IMR-90 (cell line): ENCODE measurements around the gene STK17B. TPM values are rescaled to one million over a fixed set of nuclear protein-coding genes. Genes with fewer than 3 reads are reported as not detected.

Experiments
- ATAC-seq: fragments of 200-7000 bp; cut with Tn5 transposase; 2 replicates; pipeline ENCODE4 v1.9.1; 2020; ENCODE audit warnings: low read depth, mild to moderate bottlenecking, moderate library complexity
- BruUV-seq: library from RNA; stranded (reverse); fragments of 400-500 nt; replicated peaks from 2 replicates; lab custom pipeline; 2021; lab: Mats Ljungman, UMichigan
- CTCF ChIA-PET: fragments of 300-600 bp; formaldehyde crosslinking; extraction: SDS; loops from one replicate; lab custom pipeline; 2021; ENCODE audit warnings: antibody characterized with exemption; lab: Yijun Ruan, JAX
- POLR2A ChIA-PET: fragments of 300-600 bp; sonication (Branson Sonifier 250); formaldehyde crosslinking; loops from one replicate; lab custom pipeline; 2022; ENCODE audit warnings: antibody characterized with exemption; ENCODE audit not compliant: unreplicated experiment; lab: Charles Lee
- DNase-seq: peaks from one replicate; pipeline ENCODE4 v3.0.0; 2013
- H2AFZ ChIP-seq: replicated peaks from 2 replicates; pipeline ENCODE3; 2013; ENCODE audit warnings: low read length, mild to moderate bottlenecking; ENCODE audit not compliant: poor library complexity
- H2AK5ac ChIP-seq: 2 replicates; pipeline ENCODE4 v1.6.1; 2013; ENCODE audit warnings: low read depth, low read length, inconsistent platforms
- H2AK9ac ChIP-seq: replicated peaks from 2 replicates; pipeline ENCODE3; 2013; ENCODE audit warnings: mild to moderate bottlenecking, low read depth, low read length, moderate library complexity; ENCODE audit not compliant: poor library complexity
- H2BK120ac ChIP-seq: 2 replicates; pipeline ENCODE4 v1.6.1; 2013; ENCODE audit warnings: low read depth, low read length, inconsistent platforms
- H2BK15ac ChIP-seq: 3 replicates; pipeline ENCODE4 v1.6.1; 2013; ENCODE audit warnings: low read depth, low read length, inconsistent platforms
- H2BK20ac ChIP-seq: 2 replicates; pipeline ENCODE4 v1.6.1; 2013; ENCODE audit warnings: low read depth, mild to moderate bottlenecking, inconsistent platforms, low read length, moderate library complexity
- H2BK5ac ChIP-seq: 2 replicates; pipeline ENCODE4 v1.6.1; 2013; ENCODE audit warnings: mild to moderate bottlenecking, low read depth, low read length, inconsistent platforms; ENCODE audit not compliant: poor library complexity, severe bottlenecking
- H3K14ac ChIP-seq: replicated peaks from 2 replicates; pipeline ENCODE4 v1.6.1; 2013; ENCODE audit warnings: low read depth, low read length, inconsistent platforms
- H3K18ac ChIP-seq: 2 replicates; pipeline ENCODE4 v1.6.1; 2013; ENCODE audit warnings: low read depth, low read length, control low read depth
- H3K23ac ChIP-seq: 2 replicates; pipeline ENCODE4 v1.6.1; 2013; ENCODE audit warnings: low read depth, low read length, inconsistent platforms
- H3K27ac ChIP-seq: 2 replicates; pipeline ENCODE4 v1.5.1; 2013; ENCODE audit warnings: mild to moderate bottlenecking, control low read depth, low read length; ENCODE audit not compliant: insufficient read depth
- H3K27me3 ChIP-seq: 2 replicates; pipeline ENCODE4 v1.6.1; 2013; ENCODE audit warnings: low read length; ENCODE audit not compliant: control insufficient read depth, insufficient read depth
- H3K36me3 ChIP-seq: 2 replicates; pipeline ENCODE4 v1.6.1; 2013; ENCODE audit warnings: low read length, mixed read lengths; ENCODE audit not compliant: control insufficient read depth, insufficient read depth
- H3K4ac ChIP-seq: 2 replicates; pipeline ENCODE4 v1.6.1; 2013; ENCODE audit warnings: low read depth, low read length, inconsistent platforms
- H3K4me1 ChIP-seq: 2 replicates; pipeline ENCODE4 v1.6.1; 2013; ENCODE audit warnings: low read length, mixed read lengths; ENCODE audit not compliant: control insufficient read depth, insufficient read depth
- H3K4me2 ChIP-seq: 2 replicates; pipeline ENCODE4 v1.6.1; 2013; ENCODE audit warnings: low read depth, mild to moderate bottlenecking, control low read depth, low read length, moderate library complexity
- H3K4me3 ChIP-seq: 2 replicates; pipeline ENCODE4 v1.5.1; 2013; ENCODE audit warnings: low read depth, mild to moderate bottlenecking, control low read depth, low read length, moderate library complexity; ENCODE audit not compliant: insufficient read depth
- H3K56ac ChIP-seq: 2 replicates; pipeline ENCODE4 v1.6.1; 2013; ENCODE audit warnings: low read length, inconsistent platforms; ENCODE audit not compliant: insufficient read depth; ENCODE audit errors: extremely low read depth
- H3K79me1 ChIP-seq, 2 experiments: 2 replicates each; pipeline ENCODE4 v1.6.1; 2013; ENCODE audit warnings: low read length in 2 of 2, inconsistent platforms in 1 of 2, low read depth in 1 of 2
- H3K9ac ChIP-seq: 2 replicates; pipeline ENCODE4 v1.6.1; 2013; ENCODE audit warnings: low read depth, low read length, control low read depth
- H3K9me1 ChIP-seq: 2 replicates; pipeline ENCODE4 v1.6.1; 2013; ENCODE audit warnings: low read length, inconsistent platforms; ENCODE audit not compliant: insufficient read depth
- H3K9me3 ChIP-seq: 2 replicates; pipeline ENCODE4 v1.6.1; 2013; ENCODE audit warnings: low read length; ENCODE audit not compliant: control insufficient read depth, insufficient read depth
- H4K20me1 ChIP-seq: 2 replicates; pipeline ENCODE4 v1.6.1; 2013; ENCODE audit warnings: low read length, inconsistent platforms; ENCODE audit not compliant: insufficient read depth
- H4K5ac ChIP-seq: 2 replicates; pipeline ENCODE4 v1.6.1; 2013; ENCODE audit warnings: mild to moderate bottlenecking, low read depth, low read length, control low read depth
- H4K8ac ChIP-seq, 2 experiments: 2 replicates each; pipeline ENCODE4 v1.6.1; 2013; ENCODE audit warnings: low read depth in 2 of 2, low read length in 2 of 2, control low read depth in 1 of 2, inconsistent platforms in 1 of 2
- H4K91ac ChIP-seq: 2 replicates; pipeline ENCODE4 v1.6.1; 2013; ENCODE audit warnings: low read depth, low read length, inconsistent platforms; ENCODE audit not compliant: insufficient read depth
- BHLHE40 ChIP-seq: fragments of 150-350 bp; IDR thresholded peaks from 2 replicates; pipeline ENCODE4 v1.6.1; 2016; ENCODE audit warnings: mild to moderate bottlenecking, low read depth, low read length
- CEBPB ChIP-seq: IDR thresholded peaks from 2 replicates; pipeline ENCODE4 v1.6.1; 2012; ENCODE audit warnings: low read depth, low read length, improper control_type of control experiment
- CHD1 ChIP-seq: IDR thresholded peaks from 2 replicates; pipeline ENCODE4 v1.6.1; 2012; ENCODE audit warnings: low read depth, low read length, improper control_type of control experiment
- FOS ChIP-seq: fragments of 150-350 bp; IDR thresholded peaks from 2 replicates; pipeline ENCODE4 v1.6.1; 2016; ENCODE audit warnings: low read depth, low read length
- MAFK ChIP-seq: IDR thresholded peaks from 2 replicates; pipeline ENCODE4 v1.6.1; 2012; ENCODE audit warnings: low read depth, low read length, improper control_type of control experiment
- MAZ ChIP-seq: IDR thresholded peaks from 2 replicates; pipeline ENCODE4 v1.6.1; 2012; ENCODE audit warnings: low read depth, mild to moderate bottlenecking, low read length, improper control_type of control experiment, moderate library complexity, borderline replicate concordance
- NFE2L2 ChIP-seq: fragments of 150-350 bp; IDR thresholded peaks from 2 replicates; pipeline ENCODE4 v1.6.1; 2016; ENCODE audit warnings: low read depth, mild to moderate bottlenecking, low read length
- POLR2A ChIP-seq: IDR thresholded peaks from 2 replicates; pipeline ENCODE4 v1.6.1; 2012; ENCODE audit warnings: mild to moderate bottlenecking, low read depth, low read length
- RAD21 ChIP-seq: IDR thresholded peaks from 2 replicates; pipeline ENCODE4 v1.6.1; 2012; ENCODE audit warnings: low read length, improper control_type of control experiment
- RCOR1 ChIP-seq: IDR thresholded peaks from 2 replicates; pipeline ENCODE4 v1.6.1; 2012; ENCODE audit warnings: mild to moderate bottlenecking, low read length, improper control_type of control experiment; ENCODE audit not compliant: insufficient replicate concordance
- RFX5 ChIP-seq: IDR thresholded peaks from 2 replicates; pipeline ENCODE4 v1.8.0; 2012; ENCODE audit warnings: low read depth, mild to moderate bottlenecking, low read length, moderate library complexity
- SMC3 ChIP-seq: fragments of 150-350 bp; IDR thresholded peaks from 2 replicates; pipeline ENCODE4 v1.6.1; 2016; ENCODE audit warnings: low read depth, mild to moderate bottlenecking, antibody characterized with exemption, low read length, moderate library complexity
- WGBS, 2 experiments: methylation state at CpG; one replicate each; pipeline versions ENCODE4 v1.1.5 to v1.1.7; 2013; ENCODE audit warnings: missing lambda C conversion rate in 2 of 2; ENCODE audit not compliant: insufficient read length in 1 of 2; ENCODE audit errors: extremely low coverage in 2 of 2; 5-methylcytosine and 5-hydroxymethylcytosine counted together
- dilution Hi-C: fragments of 300-500 bp; cut with HindIII; formaldehyde crosslinking; loops from one replicate; pipeline ENCODE4 v1.14.3; 2018; ENCODE audit warnings: low sequenced_read_pairs; ENCODE audit not compliant: unreplicated experiment
- in situ Hi-C: fragments of 300-500 bp; cut with MboI; formaldehyde crosslinking; loops from 3 replicates; pipeline ENCODE4 v1.14.3; 2019; ENCODE audit warnings: low sequenced_read_pairs, inconsistent platforms, mixed read lengths
- intact Hi-C: fragments of 100-400 bp; cut with micrococcal nuclease; formaldehyde crosslinking; loops from 2 replicates; pipeline ENCODE4 v1.10.0; 2022
- polyA plus RNA-seq, 3 experiments: library from polyadenylated mRNA; depleted of rRNA; stranded (reverse); fragments of >200 nt; gene quantifications; 2 replicates each; pipeline ENCODE4 v1.2.3, GENCODE V29; 2012; ENCODE audit warnings: low replicate concordance in 1 of 3
- total RNA-seq: library from RNA; depleted of rRNA; stranded (reverse); fragments of >200 nt; gene quantifications from 2 replicates; pipeline ENCODE4 v1.2.3, GENCODE V29; 2012
- TF ChIP-seq, protein P1 (sequence below): fragments of 150-350 bp; IDR thresholded peaks from 2 replicates; pipeline ENCODE4 v1.6.1; 2017; ENCODE audit warnings: mild to moderate bottlenecking, antibody characterized with exemption, low read length, low read depth
- TF ChIP-seq, protein P2 (sequence below): fragments of 150-350 bp; IDR thresholded peaks from 2 replicates; pipeline ENCODE4 v1.6.1; 2016; ENCODE audit warnings: low read depth, mild to moderate bottlenecking, low read length, moderate library complexity, borderline replicate concordance
- TF ChIP-seq, protein P3 (sequence below): conservative IDR thresholded peaks from 2 replicates; pipeline ENCODE4 v1.5.1; 2012; ENCODE audit warnings: mild to moderate bottlenecking, low read depth, low read length, improper control_type of control experiment

The STK17B gene
- total and polyA plus RNA-seq, 2 of the 4 experiments (the other 2 are of a cell fraction): 7.5 to 48.9 TPM

DNA sequence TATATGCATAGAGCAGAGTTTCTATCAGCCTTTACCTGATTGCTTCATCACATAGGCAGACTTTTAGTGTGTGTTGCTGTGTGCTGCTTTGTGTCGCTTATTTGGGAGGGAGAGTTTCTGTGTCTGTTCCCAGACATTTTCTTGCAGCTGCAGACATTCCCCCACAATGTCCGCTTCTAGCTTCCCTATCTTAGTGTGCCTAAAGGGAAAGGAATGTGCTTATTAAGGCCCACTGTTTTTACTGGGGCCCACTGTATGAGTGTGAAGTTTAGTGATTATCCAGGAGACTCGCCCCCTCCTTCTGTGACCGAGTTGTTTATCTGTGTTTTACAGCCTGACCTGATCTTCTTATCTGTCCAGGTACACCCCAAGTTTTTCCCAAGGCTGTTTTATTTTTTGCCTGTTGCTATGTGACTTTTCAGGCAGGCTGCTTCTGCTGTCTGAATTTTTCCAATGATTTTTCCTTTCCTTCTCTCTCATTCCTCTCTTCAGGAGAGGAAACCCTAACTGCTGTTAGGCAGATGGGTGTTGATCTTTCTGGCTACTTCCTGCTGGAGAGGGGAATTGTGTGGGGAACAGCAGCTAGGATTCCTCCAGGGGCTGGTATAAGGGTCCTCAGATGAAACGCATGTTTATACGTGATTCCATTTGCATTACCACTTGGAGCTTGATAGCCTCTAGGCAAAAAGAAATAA lies 47.6 kb downstream of the STK17B start:
- H2BK20ac ChIP-seq: peak overlapping the region; percentile 28
- peak overlapping the region; percentile 89; the same call in 1 of the 2 replicates for H3K27ac ChIP-seq
- DNase-seq (peak; percentile 77), ATAC-seq (peak; percentile 95)
- peaks cover 6% of the 10 kb centered on the region for H3K4me1 ChIP-seq
- no TSS peak for BruUV-seq
- peak overlapping the region; percentile 78 for H2BK120ac ChIP-seq
- CTCF ChIA-PET: no interaction called here
- peak overlapping the region; percentile 33 for H3K4me2 ChIP-seq
- H2AK5ac ChIP-seq: 0 out of 2 replicates have a peak overlapping the region, but pooled peaks have one; percentile 24
- peak overlapping the region; percentile 31 for H2BK5ac ChIP-seq
- H3K9me1 ChIP-seq: no peaks in the 10 kb centered on the region
- H3K23ac ChIP-seq: no peak overlapping the region
- H4K91ac ChIP-seq: peak overlapping the region; percentile 34; the same call in 1 of the 2 replicates
- H2BK15ac ChIP-seq: peak overlapping the region; percentile 69; the same call in 1 of the 3 replicates
- H3K14ac ChIP-seq: peak overlapping the region; percentile 74
- H4K20me1 ChIP-seq: no peaks in the 10 kb centered on the region
- no CpG with 5 or more reads among the region's 6 CpGs for WGBS, 2 experiments
- H3K9me3 ChIP-seq: peaks cover 3% of the 10 kb centered on the region; the same call in 1 of the 2 replicates
- intact Hi-C loops (no loop called here), dilution Hi-C loops (no loop called here), in situ Hi-C loops (no loop called here)
- H3K18ac ChIP-seq: peak overlapping the region; percentile 88
- H3K4ac ChIP-seq: peak overlapping the region; percentile 58
- POLR2A ChIA-PET: no interaction called here
- peak overlapping the region; percentile 93 for H4K5ac ChIP-seq
- no peaks in the 10 kb centered on the region for H3K36me3 ChIP-seq
- H2AK9ac ChIP-seq: no peak overlapping the region
- no peak overlapping the region for H3K4me3 ChIP-seq
- no peaks in the 10 kb centered on the region for H3K27me3 ChIP-seq
- peak overlapping the region; percentile 84 for H3K9ac ChIP-seq
- H3K56ac ChIP-seq: no peak overlapping the region
- peak overlapping the region; percentile 58 for H2AFZ ChIP-seq
- no peaks in the 10 kb centered on the region for H3K79me1 ChIP-seq
- H4K8ac ChIP-seq: peak overlapping the region; percentile 28 to 71; a peak in 3 of 4 replicates
- TF ChIP-seq, protein P1, sequence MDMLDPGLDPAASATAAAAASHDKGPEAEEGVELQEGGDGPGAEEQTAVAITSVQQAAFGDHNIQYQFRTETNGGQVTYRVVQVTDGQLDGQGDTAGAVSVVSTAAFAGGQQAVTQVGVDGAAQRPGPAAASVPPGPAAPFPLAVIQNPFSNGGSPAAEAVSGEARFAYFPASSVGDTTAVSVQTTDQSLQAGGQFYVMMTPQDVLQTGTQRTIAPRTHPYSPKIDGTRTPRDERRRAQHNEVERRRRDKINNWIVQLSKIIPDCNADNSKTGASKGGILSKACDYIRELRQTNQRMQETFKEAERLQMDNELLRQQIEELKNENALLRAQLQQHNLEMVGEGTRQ: no peak
- TF ChIP-seq RFX5 (no peak), MAFK (peak; percentile 64), POLR2A (no peak), MAZ (no peak), CEBPB (peak; percentile 76), NFE2L2 (no peak), SMC3 (no peak), CHD1 (no peak), RCOR1 (peak; percentile 34), RAD21 (no peak), FOS (0 out of 2 replicates have a peak, but pooled peaks have one; percentile 24), BHLHE40 (no peak; the same call in 1 of the 2 replicates)
- TF ChIP-seq, protein P2, sequence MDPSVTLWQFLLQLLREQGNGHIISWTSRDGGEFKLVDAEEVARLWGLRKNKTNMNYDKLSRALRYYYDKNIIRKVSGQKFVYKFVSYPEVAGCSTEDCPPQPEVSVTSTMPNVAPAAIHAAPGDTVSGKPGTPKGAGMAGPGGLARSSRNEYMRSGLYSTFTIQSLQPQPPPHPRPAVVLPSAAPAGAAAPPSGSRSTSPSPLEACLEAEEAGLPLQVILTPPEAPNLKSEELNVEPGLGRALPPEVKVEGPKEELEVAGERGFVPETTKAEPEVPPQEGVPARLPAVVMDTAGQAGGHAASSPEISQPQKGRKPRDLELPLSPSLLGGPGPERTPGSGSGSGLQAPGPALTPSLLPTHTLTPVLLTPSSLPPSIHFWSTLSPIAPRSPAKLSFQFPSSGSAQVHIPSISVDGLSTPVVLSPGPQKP: no peak
- TF ChIP-seq, protein P3, sequence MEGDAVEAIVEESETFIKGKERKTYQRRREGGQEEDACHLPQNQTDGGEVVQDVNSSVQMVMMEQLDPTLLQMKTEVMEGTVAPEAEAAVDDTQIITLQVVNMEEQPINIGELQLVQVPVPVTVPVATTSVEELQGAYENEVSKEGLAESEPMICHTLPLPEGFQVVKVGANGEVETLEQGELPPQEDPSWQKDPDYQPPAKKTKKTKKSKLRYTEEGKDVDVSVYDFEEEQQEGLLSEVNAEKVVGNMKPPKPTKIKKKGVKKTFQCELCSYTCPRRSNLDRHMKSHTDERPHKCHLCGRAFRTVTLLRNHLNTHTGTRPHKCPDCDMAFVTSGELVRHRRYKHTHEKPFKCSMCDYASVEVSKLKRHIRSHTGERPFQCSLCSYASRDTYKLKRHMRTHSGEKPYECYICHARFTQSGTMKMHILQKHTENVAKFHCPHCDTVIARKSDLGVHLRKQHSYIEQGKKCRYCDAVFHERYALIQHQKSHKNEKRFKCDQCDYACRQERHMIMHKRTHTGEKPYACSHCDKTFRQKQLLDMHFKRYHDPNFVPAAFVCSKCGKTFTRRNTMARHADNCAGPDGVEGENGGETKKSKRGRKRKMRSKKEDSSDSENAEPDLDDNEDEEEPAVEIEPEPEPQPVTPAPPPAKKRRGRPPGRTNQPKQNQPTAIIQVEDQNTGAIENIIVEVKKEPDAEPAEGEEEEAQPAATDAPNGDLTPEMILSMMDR: no peak
